Measurements from ENCODE around the gene MGMT.

MGMT gene

DNA sequence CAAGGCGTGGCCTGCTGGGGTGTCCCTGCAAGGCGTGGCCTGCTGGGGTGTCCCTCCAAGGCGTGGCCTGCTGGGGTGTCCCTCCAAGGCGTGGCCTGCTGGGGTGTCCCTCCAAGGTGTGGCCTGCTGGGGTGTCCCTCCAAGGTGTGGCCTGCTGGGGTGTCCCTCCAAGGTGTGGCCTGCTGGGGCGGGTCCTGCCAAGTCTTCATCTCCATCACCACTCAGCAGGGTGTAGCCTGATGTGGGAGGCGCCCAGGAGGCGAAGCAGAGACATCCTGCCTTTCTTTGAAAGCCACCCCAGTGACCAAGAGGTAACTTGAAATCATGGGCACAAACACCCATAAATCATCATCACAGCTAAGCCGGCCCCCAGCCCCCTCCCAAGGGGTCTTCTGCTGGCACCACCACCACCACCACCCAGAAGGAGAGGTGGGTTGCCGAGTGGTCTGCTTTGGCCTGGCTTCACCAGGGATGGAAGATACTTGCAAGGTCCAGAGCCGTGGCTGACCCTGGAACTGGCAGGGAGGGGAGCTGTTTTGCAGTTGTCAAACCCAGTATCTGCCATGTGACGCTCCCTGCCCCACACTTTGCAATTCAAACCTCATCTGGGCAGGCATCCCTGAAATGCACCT is 306.4 kb downstream of the MGMT start:
- DNase-seq (ENCODE audit: low read depth in 2 of 2), result no peak

DNA sequence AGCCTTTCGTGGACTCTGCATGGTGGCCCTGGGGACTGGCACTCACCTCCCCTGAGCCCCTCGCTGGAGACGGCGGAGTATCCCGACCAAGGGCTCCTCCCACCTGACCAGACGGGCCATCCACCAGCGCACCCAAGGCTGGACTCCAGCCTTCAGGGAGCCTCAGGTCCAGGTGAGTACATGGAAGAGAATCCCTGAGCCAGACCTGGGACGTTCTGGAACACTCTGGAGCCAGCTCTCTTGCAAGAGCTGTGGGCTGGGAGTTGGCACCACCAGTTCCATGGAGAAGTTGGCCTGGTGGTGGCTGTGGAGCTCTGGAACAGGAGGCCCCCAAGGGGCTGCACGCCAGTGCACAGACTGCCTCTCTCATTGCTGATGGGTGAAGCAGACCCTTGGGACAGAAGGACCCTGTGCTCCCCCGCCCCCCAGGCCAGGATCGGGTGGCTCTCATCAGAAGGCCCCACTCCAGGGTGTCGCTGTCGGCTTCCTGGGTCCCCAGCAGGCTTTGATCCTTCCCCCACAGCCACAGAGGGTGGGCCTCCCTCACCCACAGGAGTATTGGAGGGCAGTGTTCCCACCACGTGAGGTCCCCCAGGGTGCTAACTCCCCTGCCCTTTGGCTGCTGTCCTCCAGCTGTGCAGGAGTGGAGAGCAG is 307.2 kb downstream of the MGMT start:
- no peak for DNase-seq (ENCODE audit: low read depth in 2 of 2)

DNA sequence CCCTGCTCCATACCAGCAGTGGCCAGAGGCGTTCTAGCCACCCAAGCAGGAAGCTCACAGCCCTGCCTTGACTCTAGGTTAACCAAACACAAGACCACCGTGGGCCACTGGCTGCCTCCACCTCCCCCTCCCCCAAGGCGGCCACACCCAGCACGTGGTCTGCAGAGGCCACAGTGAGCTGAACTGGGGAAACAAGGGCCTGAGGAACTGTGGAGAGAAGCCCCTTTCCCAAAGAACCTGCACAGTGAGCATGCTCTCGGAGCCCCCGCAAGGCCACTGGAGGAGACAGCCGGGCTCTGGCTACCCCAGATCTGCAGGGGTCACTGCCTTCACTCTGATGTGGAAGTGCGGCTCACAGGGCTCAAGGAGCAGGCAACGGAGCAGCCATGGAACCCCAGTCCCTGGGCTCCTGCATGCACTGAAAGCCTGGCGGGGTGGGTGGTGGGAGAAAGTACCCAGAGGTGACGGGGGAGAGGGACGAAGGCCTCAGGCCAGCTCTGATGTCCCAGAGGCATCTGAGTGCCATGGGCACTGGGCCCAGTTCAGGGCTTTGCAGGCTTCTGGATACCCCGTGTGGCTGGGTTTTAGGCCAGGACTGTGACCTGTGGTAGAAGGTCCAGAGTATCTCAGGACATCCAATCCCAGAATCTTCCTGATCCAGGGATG is 307.8 kb downstream of the MGMT start:
- DNase-seq (ENCODE audit: low read depth in 2 of 2), result no peak

DNA sequence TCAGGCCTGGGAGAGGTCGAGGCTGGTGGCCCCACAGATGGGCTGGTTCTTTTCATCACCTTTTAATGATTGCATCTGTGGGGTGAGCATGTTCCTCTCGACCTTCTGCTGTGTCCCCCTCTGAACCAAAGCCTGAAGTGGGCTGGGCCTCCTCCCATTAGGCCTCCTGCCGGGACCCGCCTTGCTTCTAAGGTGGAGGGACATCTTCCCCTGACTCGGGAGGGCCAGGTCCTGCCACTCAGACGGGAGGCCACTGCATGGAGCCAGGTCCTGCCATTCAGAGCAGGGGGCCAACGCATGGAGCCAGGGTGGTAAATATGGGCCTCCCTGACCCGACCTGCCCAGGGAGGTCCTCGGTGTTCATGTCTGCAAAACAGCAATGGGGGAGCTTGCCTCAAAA is 308.6 kb downstream of the MGMT start:
- DNase-seq (ENCODE audit: low read depth in 2 of 2), result no peak

DNA sequence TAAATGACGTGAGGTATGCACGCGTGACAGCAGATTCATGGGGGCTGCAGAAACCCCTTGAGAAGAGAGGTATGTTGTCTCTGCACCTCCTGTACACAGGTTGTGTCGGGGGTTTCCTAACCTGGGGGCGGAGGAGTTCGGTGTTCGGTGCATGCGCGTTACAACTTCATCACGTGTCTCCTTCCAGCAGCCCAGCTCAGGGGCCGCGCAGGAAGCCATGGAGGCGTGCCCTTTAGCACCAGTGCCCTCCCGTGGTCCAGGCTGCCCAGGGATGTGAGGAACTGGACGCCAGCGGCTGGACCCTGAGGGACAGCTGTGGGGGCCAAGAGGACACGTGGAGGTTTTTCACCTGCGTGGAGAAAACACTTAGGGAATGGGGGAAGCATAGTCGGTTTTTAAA is 310.6 kb downstream of the MGMT start:
- no peak for DNase-seq (ENCODE audit: low read depth in 2 of 2)

DNA sequence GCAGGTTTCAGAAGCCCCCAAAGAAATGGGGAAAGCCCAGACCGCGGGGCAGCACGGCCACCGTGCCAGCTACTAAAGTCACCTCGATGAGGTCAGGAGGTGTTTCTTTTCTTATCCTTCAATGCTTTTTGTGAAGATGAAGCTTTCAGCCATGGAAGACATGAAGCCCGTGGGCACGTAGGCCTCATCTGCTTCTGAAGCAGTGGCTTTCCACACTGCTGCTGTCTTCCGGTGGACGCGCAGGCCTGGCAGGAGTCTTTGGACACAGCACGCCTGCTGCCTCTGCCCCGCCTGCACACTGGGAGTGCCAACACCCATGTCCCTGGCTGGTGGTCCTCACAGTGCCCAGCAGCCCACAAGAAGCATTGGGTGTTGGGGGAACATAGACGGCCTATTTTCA is 311.5 kb downstream of the MGMT start:
- no peak for DNase-seq (ENCODE audit: low read depth in 2 of 2)

DNA sequence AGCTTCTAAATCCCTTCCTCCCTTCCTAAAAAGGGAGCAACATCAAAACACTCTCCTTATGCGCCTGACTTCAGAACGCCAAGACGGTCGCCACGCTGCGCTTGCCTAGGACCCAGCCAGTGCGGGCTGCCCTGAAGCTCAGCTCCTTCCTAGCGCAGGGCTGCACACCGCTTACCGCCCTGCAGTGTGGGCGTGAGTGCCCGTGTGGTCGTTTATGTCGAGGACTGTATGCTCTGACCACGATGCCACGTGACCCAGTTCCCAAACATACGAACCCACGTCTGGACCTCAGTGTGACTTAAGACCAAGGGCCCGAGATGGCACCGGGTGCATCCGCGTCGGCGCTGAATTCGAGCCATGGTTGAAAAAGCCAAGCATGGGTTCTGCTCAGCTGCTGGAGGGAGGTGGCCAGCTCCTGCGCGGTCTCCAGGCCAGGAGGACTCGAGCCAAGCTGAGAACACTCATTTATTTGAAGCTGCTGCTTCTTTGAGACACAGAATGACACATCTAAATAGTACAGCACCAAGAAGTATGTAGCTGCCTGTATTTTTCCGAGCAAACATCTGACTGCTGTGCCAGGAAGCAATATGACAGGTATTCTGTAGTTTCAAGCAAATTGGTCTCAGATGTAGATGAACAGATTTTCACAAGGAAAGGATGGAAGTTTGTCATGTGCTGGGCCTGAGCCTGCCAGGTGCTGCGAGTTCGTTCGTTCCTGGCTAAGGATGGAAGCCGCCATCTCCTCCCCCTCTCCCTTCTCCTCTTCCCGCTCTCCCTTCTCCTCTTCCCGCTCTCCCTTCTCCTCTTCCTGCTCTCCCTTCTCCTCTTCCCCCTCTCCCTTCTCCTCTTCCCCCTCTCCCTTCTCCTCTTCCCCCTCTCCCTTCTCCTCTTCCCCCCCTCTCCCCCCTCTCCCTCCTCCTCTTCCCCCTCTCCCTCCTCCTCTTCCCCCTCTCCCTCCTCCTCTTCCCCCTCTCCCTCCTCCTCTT is 312.4 kb downstream of the MGMT start:
- DNase-seq (ENCODE audit: low read depth in 2 of 2), result no peak

DNA sequence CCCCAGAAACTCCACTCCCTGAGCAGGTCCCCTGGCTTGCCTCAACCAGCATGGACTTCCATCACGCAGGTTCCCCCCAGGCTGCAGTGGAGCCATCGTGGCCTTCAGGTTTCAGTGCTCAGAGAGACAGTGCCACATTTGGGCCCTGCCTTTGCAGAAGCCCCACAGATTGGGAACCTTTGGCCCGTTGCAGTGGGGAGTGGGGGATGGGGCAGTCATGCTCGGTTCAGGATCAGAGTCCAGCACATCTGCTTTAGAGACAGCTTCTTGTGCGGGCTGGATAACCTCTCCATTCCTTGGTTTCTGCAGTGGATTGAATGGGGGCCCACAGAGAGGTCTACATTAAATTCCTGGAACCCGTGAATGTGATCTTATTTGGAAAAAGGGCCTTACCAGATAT is 313.2 kb downstream of the MGMT start:
- DNase-seq (ENCODE audit: low read depth in 2 of 2), result no peak

DNA sequence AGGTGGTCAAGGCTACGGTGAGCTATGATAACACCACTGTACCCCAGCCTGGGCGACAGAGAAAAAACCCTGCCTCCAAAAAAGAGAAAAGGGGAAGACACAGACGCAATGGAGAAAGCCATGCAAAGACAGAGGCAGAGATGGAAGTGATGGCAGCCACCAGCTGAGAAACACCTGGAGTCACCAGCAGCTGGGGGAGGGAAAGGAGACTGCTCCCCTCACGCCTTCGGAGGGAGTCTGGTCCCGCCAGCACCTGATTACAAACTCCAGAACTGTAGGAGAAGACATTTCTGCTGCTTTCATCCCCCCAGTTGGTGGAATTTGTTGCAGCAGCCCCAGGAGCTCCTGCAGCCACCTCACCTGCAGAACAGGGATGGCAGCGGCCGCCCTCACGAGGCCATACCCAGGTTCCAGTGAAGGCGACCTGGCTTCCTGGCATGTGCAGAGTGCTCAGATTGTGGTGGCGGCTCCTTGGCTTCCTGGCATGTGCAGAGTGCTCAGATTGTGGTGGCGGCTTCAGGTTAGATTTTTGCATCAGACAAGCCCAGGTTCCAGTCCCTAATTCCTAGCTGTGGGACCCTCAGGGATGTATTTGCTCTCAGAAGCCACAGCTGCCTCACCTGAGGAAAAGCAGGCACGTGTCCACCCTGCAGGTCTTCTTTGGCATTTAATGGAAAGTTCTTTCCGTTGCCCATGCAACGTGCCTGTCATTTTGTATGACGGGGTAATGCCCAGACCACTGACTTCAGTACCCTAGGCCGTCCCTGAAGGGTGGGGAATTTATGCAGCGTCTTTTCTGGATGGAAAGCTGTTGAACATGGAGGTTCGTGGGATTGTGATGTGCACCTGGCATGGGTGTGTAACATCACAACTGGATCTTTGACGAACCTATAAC is 314.1 kb downstream of the MGMT start:
- DNase-seq (ENCODE audit: low read depth in 2 of 2), result no peak

DNA sequence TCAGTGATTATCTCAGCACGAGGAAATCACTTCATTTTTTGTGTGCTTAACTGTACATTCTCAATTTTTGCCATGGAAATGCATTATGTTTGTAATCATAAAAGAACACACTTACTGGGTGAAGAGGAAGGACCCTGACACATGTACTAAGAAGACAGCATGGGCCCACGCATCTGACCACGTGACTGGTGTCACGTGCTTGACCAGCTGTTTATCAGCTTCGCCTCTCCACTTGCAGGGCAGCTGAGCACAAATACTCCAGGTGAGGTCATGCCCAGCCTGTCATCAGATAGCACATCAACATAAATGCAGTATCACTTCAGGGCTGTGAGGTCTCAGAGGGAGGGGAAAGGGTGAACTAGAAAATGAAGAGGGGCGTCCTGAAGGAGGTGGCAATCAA is 317.2 kb downstream of the MGMT start:
- no peak for DNase-seq (ENCODE audit: low read depth in 2 of 2)

DNA sequence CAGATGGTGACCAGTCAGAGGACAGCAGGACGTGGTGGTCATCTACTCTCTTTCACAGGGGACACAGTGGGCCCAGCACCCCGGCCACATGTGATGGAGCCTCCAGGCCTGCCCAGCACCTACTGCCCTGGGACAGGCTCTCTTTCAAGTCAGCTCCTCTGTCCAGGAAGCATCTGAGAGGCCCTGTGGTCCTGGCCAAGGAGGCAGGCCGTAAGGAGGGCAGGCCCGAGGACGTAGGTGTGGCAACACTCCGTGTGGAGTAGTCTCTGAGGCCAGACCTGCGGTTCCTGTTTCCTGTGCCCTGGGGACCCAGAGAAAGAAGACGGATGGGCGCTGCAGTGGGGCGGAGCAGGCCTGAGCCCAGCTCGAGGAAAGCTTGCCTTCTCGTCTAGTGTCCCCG is 317.9 kb downstream of the MGMT start:
- DNase-seq (ENCODE audit: low read depth in 2 of 2), result no peak

DNA sequence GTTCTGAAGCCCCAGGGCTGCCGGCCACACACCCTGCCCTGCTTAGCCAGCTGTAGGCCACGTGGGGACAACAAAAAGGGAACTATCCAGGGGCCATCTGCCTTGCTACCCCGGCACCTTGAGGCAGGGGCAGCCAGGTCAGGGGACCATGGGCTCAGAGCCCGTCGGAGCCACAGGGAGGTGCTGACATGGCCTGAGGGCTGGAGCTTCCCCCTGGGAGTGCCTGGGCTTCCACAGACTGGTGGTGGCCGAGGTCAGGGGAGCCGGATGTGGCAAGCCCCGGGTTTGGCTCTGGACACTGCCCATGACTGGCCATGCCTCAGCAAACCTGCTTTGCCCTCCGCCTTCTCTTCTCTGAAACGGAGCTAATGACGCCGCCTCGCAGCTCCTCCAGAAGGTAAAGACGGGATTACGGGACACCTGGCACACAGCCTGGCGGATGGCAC is 318.5 kb downstream of the MGMT start:
- no peak for DNase-seq (ENCODE audit: low read depth in 2 of 2)

DNA sequence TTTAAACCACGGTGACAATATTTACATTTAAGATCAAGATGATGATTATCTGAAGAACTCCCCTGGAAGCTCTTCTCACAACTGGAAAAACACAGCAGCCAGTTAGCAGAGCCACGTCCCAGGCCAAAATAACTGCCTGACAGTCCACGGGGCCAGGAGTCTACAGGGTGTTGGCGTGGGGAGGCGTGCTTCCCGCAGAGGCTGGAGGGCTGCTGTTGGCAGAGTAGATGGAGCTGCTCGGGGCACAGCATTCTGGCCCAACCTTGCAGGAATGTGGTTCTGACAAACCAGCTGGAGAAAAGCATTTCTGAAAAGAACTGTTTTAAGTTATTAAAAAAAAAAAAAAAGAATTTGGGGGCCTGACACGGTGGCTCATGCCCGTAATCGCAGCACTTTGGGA is 319.2 kb downstream of the MGMT start:
- DNase-seq (ENCODE audit: low read depth in 2 of 2), result no peak

DNA sequence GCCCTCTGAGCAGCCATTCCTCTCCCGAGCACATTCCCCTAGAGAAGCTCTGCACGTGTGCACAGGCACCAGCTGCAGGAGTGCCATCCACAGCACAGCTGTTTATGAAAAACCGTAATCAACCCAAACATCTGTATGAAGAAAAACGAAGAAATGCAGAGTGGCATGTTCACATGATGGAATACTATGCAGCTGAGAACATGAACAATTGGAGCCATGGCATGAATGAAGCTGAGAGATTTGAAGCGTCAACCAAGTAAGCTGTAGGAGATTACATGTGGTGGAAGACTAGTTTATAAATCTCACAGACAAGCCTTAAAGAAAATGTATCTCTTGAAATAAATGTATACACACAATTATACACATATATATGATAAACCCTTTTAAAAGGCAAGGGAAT is 320.5 kb downstream of the MGMT start:
- DNase-seq (ENCODE audit: low read depth in 2 of 2), result no peak

DNA sequence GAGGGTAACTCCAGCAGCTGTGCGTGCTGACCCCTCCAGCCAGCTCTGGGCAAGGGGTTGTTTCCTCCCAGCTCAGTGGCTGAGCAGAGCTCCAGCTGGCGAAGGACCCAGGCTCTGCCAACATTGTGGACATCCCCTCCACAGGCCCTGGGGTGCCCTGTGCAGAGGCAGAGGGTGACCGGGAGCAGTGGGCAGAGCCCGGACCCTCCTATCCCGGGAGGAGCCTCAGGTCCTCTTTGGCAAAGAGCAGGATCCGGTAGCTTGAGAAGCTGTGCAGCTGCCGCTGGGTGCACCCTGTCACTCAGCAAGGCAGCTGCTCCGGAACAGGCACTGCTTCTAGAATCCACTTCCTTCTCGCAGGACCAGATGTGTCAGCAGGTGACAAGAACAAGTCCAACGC is 321.2 kb downstream of the MGMT start:
- DNase-seq (ENCODE audit: low read depth in 2 of 2), result no peak

DNA sequence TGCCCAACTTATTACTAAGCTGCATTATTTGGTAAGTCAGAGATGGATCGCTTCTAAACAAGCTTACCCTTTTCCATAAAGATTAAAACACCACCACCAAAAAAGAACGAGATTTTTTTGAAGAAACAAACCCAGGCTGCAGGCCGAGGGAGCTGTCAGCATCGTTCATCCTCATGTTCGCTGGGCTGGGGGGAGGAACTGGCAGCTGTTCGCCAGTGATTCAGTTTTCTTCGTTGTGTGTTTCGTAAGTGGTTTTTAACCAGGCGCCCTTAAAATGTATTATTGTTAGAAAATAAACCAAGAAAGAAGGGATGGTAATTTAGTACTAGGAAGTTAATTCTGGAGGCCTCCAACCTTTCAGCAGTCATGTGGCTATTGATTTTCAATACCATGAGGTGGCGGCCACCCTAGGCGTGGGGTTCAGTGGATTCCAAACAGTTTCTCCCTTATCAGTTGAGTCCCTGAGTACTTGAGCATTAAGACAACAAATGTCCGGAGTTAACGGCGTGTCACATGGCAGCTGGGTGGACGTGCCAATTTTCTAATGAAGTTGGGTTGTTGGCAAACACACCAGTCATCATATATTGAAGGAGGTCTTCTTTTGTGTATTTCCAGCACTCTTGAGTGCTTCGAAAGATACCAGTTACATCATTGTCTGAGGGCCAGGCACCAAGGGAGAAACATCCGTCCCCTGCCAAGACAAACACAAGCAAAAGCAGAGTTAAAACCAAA is 323.8 kb downstream of the MGMT start:
- DNase-seq (ENCODE audit: low read depth in 2 of 2), result no peak

DNA sequence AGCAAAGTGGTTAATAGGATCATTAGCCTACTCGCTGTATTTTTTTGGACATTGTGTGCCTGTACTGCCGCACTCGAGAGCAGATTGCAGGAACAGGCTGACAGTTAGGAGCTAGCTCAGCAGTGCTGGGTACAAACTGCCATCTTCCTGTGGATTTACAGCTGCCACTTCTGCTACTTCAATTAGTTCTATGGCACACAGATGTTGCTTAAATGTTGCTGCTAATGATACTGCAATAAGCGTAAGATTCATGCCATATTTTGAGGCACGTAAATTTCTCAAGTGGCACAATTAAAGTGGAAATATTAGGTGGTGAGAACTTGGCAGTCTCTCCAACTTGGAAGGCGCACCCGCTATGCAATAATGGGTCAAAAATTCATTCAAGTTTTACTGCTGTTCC is 325.1 kb downstream of the MGMT start:
- DNase-seq (ENCODE audit: low read depth in 2 of 2), result no peak

DNA sequence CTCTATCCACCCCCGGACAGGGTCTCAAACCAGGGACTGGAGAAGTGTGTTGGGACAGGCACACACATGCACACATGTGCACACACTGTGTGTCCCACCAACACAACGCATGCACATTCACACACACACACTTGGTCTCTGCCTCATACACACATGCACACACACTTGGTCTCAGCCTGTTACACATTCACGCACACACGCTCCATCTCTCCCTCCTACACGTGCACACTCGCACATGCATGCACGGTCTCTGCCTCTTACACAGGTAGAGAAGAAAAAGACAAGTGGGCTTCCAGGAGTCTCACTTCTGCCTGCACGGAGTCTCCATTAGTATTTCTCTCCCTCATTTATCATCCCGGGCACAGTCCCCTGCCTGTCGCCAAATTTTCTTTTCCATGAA is 325.8 kb downstream of the MGMT start:
- DNase-seq (ENCODE audit: low read depth in 2 of 2), result no peak

DNA sequence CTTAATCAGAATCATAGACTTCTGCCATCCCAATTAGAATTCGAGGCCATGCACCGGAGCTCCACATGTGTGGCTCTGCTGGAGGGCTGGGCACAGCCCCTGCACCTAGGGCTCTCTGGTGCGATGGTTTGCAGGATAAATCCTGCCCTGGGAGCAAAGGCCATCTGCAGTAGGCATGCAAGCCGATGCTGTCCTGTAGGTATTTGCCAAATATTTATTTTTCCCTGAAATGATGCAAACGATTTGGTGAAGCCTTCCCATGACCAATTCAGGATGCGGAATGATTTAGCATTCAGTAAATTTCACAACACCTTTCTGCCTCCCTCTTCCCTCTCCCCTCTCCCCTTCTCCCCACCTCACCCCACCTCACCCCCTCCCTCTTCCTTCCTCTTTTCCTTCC is 326.4 kb downstream of the MGMT start:
- no peak for DNase-seq (ENCODE audit: low read depth in 2 of 2)

DNA sequence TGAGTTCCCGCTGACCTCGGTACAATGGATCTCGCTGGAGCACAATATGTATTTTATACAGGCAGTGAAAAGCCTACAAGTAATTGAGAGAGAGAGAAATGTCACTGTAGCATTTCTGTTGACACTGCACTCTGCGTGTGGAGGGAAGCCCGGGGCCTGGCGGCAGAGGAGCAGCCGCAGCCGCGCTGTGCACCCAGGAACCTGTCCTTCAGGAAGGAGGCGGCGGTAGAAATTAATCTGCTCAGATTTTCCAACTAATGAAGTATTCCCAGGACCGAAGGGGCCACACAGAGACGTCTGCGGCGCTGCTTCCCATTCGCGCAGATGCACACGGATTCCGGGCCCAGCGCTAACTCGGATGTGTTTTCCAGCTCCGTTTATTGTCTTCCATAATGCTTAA is 327.0 kb downstream of the MGMT start:
- DNase-seq (ENCODE audit: low read depth in 2 of 2), result no peak

All from stimulated activated CD4-positive, alpha-beta T cell treated with anti-CD3 and anti-CD28 coated beads, Interleukin-12 subunit alpha, Interleukin-12 subunit beta, amount 100 ng/mL, for 24 hours (primary cell).